Endodermal cell (in vitro differentiated cells): ENCODE measurements around the gene GALNT2. TPM values are rescaled to one million over a fixed set of nuclear protein-coding genes. Genes with fewer than 3 reads are reported as not detected.

Source experiments
- DNase-seq: peaks from one replicate; pipeline ENCODE4 v3.0.0-alpha.2; 2017
- H3K27ac ChIP-seq: 2 replicates; pipeline ENCODE4 v1.5.1; 2013; ENCODE audit warnings: mild to moderate bottlenecking, low read depth, low read length, moderate library complexity
- H3K27me3 ChIP-seq: 2 replicates; pipeline ENCODE4 v1.6.1; 2013; ENCODE audit warnings: mild to moderate bottlenecking, low read length, moderate library complexity; ENCODE audit not compliant: insufficient read depth, control insufficient read depth, poor library complexity, severe bottlenecking
- H3K36me3 ChIP-seq: 2 replicates; pipeline ENCODE4 v1.7.0; 2013; ENCODE audit warnings: mild to moderate bottlenecking, low read length, moderate library complexity; ENCODE audit not compliant: control insufficient read depth, insufficient read depth
- H3K4me1 ChIP-seq: one replicate; pipeline ENCODE4 v1.7.0; 2013; ENCODE audit warnings: low read length; ENCODE audit not compliant: control insufficient read depth, insufficient read depth
- H3K4me3 ChIP-seq: 2 replicates; pipeline ENCODE4 v1.5.1; 2013; ENCODE audit warnings: mild to moderate bottlenecking, low read length, moderate library complexity
- H3K9ac ChIP-seq: 2 replicates; pipeline ENCODE4 v1.6.1; 2013; ENCODE audit warnings: mild to moderate bottlenecking, low read length, moderate library complexity; ENCODE audit not compliant: poor library complexity, severe bottlenecking; ENCODE audit errors: extremely low read depth
- H3K9me3 ChIP-seq: 2 replicates; pipeline ENCODE4 v1.6.1; 2013; ENCODE audit warnings: mild to moderate bottlenecking, low read length, moderate library complexity; ENCODE audit not compliant: control insufficient read depth
- H3K27ac Mint-ChIP-seq: 2 replicates; pipeline ENCODE4 v1.8.0; 2020; ENCODE audit warnings: mixed read lengths
- H3K27me3 Mint-ChIP-seq: 2 replicates; pipeline ENCODE4 v1.8.0; 2021; ENCODE audit warnings: mild to moderate bottlenecking, mixed read lengths; ENCODE audit not compliant: insufficient read depth
- H3K36me3 Mint-ChIP-seq: 2 replicates; pipeline ENCODE4 v1.8.0; 2020; ENCODE audit warnings: low read depth, mixed read lengths
- H3K4me1 Mint-ChIP-seq: 2 replicates; pipeline ENCODE4 v1.8.0; 2020; ENCODE audit warnings: mixed read lengths
- H3K4me3 Mint-ChIP-seq: 2 replicates; pipeline ENCODE4 v1.8.0; 2020; ENCODE audit warnings: mild to moderate bottlenecking, moderate library complexity, mixed read lengths
- H3K9me3 Mint-ChIP-seq: 2 replicates; pipeline ENCODE4 v1.8.0; 2020; ENCODE audit warnings: mild to moderate bottlenecking, mixed read lengths
- WGBS, 2 experiments: methylation state at CpG; one replicate each; pipeline versions ENCODE4 v1.1.5 to v1.1.7; 2013; ENCODE audit warnings: missing lambda C conversion rate in 2 of 2, mixed read lengths in 1 of 2; ENCODE audit not compliant: insufficient coverage in 1 of 2, insufficient read length in 1 of 2; 5-methylcytosine and 5-hydroxymethylcytosine counted together
- total RNA-seq, 2 donors: library from RNA; stranded (reverse); fragmentation: NEBNext Ultra II Directional in 1 of 2; extraction: Animal tissue kit (Norgen Biotek cat#: 25700) in 1 of 2; gene quantifications; 2 replicates in 1 of 2; 3 replicates in 1 of 2; pipeline ENCODE4 v1.2.1, GENCODE V29; 2021
- TF ChIP-seq, protein P1 (sequence below): fragments of 200-600 bp; sonication (generic); conservative IDR thresholded peaks from 2 replicates; pipeline ENCODE4 v1.5.0; 2021; ENCODE audit warnings: antibody characterized with exemption, mild to moderate bottlenecking

GALNT2 gene
- total RNA-seq, 2 donors from 2014 or later, result 41.6 to 63.5 TPM

DNA sequence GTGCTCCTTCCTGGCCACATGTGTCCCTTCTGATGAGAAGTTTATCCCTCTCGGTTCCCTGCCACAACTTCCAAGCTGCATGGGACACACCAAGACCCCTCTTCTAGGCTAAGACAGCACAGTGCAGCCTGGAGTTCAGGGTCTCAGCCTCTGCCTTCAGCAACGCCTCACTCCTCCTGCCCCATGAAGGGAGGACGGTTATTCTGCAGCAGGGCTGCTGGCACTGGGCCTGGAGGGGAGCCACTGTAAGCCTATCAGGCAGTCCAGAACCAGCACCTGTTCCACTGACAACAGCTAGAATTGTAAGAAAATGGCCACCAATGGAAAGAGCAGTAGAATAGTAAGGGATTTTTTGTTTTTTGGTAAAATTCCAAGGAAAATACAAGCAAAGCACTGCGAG, 72.3 kb downstream of the GALNT2 start:
- Histone ChIP-seq H3K27me3 (no peaks in the 10 kb centered on the region), H3K9ac (no peak overlapping the region), H3K4me1 (no peaks in the 10 kb centered on the region), H3K9me3 (no peaks in the 10 kb centered on the region), H3K36me3 (no peaks in the 10 kb centered on the region), H3K27ac (no peak overlapping the region), H3K4me3 (no peak overlapping the region)
- WGBS, 2 experiments, result 95 to 97% methylated on average over 2 to 4 of the region's 4 CpGs
- Mint-ChIP-seq H3K27ac (no peak overlapping the region), H3K4me1 (peaks cover 11% of the 10 kb centered on the region), H3K27me3 (no peaks in the 10 kb centered on the region), H3K9me3 (no peaks in the 10 kb centered on the region), H3K36me3 (peaks cover 4% of the 10 kb centered on the region), H3K4me3 (no peak overlapping the region)
- DNase-seq, result no peak
- TF ChIP-seq, protein P1, sequence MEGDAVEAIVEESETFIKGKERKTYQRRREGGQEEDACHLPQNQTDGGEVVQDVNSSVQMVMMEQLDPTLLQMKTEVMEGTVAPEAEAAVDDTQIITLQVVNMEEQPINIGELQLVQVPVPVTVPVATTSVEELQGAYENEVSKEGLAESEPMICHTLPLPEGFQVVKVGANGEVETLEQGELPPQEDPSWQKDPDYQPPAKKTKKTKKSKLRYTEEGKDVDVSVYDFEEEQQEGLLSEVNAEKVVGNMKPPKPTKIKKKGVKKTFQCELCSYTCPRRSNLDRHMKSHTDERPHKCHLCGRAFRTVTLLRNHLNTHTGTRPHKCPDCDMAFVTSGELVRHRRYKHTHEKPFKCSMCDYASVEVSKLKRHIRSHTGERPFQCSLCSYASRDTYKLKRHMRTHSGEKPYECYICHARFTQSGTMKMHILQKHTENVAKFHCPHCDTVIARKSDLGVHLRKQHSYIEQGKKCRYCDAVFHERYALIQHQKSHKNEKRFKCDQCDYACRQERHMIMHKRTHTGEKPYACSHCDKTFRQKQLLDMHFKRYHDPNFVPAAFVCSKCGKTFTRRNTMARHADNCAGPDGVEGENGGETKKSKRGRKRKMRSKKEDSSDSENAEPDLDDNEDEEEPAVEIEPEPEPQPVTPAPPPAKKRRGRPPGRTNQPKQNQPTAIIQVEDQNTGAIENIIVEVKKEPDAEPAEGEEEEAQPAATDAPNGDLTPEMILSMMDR, result no peak

DNA sequence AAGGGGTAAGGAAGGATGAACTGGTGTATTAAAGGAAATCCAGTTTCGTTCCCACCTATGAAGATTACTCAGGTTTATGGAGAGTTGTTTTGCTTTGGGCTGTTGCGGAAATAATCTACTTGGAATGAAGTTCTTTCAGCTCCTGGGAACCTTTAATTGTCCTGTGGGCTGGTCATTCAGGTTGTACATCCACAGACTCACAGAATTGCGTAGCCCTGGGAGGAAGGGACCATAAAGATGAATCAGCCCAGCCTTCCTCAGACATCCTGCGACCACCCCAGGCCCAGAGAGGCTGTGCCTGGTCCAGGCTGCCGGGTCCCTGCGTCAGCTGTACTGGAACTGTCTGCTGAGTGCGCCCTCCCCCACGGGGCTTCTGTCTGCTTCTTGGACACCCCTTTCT, 72.7 kb downstream of the GALNT2 start:
- no peaks in the 10 kb centered on the region for H3K27me3 ChIP-seq
- H3K4me1 ChIP-seq, result no peaks in the 10 kb centered on the region
- TF ChIP-seq, protein P1, result no peak
- no peaks in the 10 kb centered on the region for H3K27me3 Mint-ChIP-seq
- H3K4me1 Mint-ChIP-seq, result peaks cover 14% of the 10 kb centered on the region
- DNase-seq, result no peak
- 92 to 95% methylated on average over 6 to 8 of the region's 8 CpGs for WGBS, 2 experiments
- no peak overlapping the region for H3K27ac Mint-ChIP-seq
- no peaks in the 10 kb centered on the region for H3K9me3 ChIP-seq
- no peaks in the 10 kb centered on the region for H3K9me3 Mint-ChIP-seq
- H3K36me3 Mint-ChIP-seq, result peaks cover 4% of the 10 kb centered on the region
- no peak overlapping the region for H3K4me3 Mint-ChIP-seq
- H3K4me3 ChIP-seq, result no peak overlapping the region
- H3K9ac ChIP-seq, result no peak overlapping the region
- H3K36me3 ChIP-seq, result no peaks in the 10 kb centered on the region
- H3K27ac ChIP-seq, result no peak overlapping the region

DNA sequence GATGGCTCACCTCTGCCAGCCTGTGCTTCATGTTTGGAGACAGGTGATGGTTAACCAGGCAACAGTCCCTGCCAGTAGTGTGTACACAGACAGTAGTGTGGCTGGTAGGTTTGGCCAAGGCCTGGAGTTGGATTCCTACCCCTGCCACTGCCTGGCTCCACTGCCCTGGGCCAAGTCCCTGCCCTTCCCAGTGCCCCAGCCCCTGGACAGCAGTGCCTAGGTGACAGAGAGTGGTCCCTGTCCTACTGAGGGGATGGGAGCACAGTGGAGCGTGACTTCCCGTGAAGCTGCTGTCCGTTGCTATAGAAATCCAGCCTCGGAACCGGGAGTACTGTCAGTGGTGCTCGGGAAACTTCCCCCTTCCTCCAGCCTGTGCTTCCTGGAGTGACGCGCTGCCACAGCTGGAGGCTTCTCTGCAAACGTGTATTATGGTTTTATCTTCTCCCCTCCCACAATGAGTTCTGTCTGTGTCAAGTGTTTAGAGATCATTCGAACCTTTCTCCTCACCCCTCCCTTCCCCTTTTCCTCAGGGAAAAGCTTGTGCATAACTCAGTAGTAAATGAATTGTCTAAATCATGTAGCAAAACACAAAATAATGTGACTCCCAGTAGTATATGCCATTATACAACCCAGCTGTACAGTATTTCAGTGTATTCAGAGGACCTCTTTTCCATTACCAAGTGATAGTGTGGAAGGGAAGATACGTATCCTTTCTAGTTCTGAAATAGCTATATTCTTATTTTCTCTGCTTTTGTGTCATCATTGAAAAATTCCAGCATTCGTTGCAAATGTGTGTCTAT, 73.4 kb downstream of the GALNT2 start:
- no peak overlapping the region for H3K9ac ChIP-seq
- H3K9me3 Mint-ChIP-seq, result no peaks in the 10 kb centered on the region
- no peaks in the 10 kb centered on the region for H3K36me3 ChIP-seq
- 75 to 80% methylated on average over 6 to 11 of the region's 12 CpGs for WGBS, 2 experiments
- peaks cover 16% of the 10 kb centered on the region for H3K4me1 Mint-ChIP-seq
- TF ChIP-seq, protein P1, result no peak
- no peak overlapping the region for H3K4me3 ChIP-seq
- no peaks in the 10 kb centered on the region for H3K4me1 ChIP-seq
- H3K27ac Mint-ChIP-seq, result no peak overlapping the region
- no peaks in the 10 kb centered on the region for H3K9me3 ChIP-seq
- peaks cover 4% of the 10 kb centered on the region for H3K36me3 Mint-ChIP-seq
- no peaks in the 10 kb centered on the region for H3K27me3 Mint-ChIP-seq
- H3K4me3 Mint-ChIP-seq, result no peak overlapping the region
- no peak for DNase-seq
- H3K27me3 ChIP-seq, result no peaks in the 10 kb centered on the region
- H3K27ac ChIP-seq, result no peak overlapping the region
